Measurements from ENCODE around the gene BCL6. TPM values are rescaled to one million over a fixed set of nuclear protein-coding genes. Genes with fewer than 3 reads are reported as not detected.

BCL6 gene
- total and polyA plus RNA-seq, 2 of the 8 experiments (the other 6 are each of a cell fraction or from before 2014, with no cell fraction given) = 5.7 to 10.4 TPM

DNA sequence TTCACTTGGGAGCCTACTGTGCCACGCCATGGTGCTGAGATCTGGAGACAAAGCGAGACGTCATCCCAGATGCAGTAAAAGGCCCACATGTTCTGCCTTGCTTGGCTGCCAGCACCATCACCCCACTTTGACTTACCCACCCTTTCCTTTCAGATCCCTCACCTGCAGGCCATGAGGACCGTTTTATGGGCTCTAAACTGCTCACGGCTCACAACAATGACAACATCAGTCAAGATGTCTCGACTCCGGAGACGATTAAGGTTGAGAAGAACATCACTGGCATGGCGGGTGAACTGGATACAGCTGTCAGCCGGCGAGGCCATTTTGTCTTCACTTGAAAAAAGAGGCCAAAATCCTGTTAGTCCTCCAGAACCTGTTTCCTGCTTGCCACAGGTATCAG, 11.9 kb downstream of the BCL6 start:
- Histone ChIP-seq H3K56ac (replicated peaks; ENCODE audit: insufficient read length, low read depth, low read length) (no peak overlapping the region), H3K9ac (replicated peaks in 1 of 4; ENCODE audit: extremely low read depth in 1 of 4, low read depth in 3 of 4, low read length in 3 of 4) (no peak overlapping the region), H3K4me2 (ENCODE audit: insufficient read depth in 1 of 2, low read depth in 2 of 2, low read length in 2 of 2) (no peak overlapping the region), H3K23ac (ENCODE audit: insufficient read length) (no peak overlapping the region), H4K5ac (ENCODE audit: insufficient read length, low read depth, low read length) (no peak overlapping the region), H2BK12ac (ENCODE audit: low read depth, low read length) (no peak overlapping the region), H3K79me2 (ENCODE audit: control insufficient read depth in 1 of 2, insufficient read depth in 2 of 2, low read length in 2 of 2) (no peaks in the 10 kb centered on the region), H3K14ac (ENCODE audit: insufficient read length) (no peak overlapping the region), H3K79me1 (ENCODE audit: low read depth, low read length) (no peaks in the 10 kb centered on the region), H2BK15ac (ENCODE audit: low read length) (no peak overlapping the region), H3K4me3 (ENCODE audit: extremely low read depth in 1 of 4, insufficient read depth in 2 of 4, low read depth in 3 of 4, low read length in 4 of 4) (no peak overlapping the region), H2BK20ac (ENCODE audit: low read length) (no peak overlapping the region), H3K23me2 (ENCODE audit: low read depth, low read length) (peaks cover 8% of the 10 kb centered on the region), H4K20me1 (replicated peaks in 1 of 2; ENCODE audit: control insufficient read depth in 1 of 2, insufficient read depth in 2 of 2, low read length in 2 of 2) (no peaks in the 10 kb centered on the region), H3K27me3 (replicated peaks in 1 of 4; ENCODE audit: control insufficient read depth in 3 of 4, extremely low read depth in 1 of 4, insufficient read depth in 3 of 4, low read length in 3 of 4) (peaks cover 0 to 5% (median 3%) of the 10 kb centered on the region in 4 experiments; a peak in 2 of 7 replicates), H3K36me3 (ENCODE audit: control insufficient read depth in 2 of 4, insufficient read depth in 4 of 4, low read length in 3 of 4) (peaks cover 7 to 38% (median 23%) of the 10 kb centered on the region in 4 experiments; a peak in 7 of 8 replicates), H2BK120ac (replicated peaks; ENCODE audit: low read depth, low read length) (no peak overlapping the region), H2BK5ac (ENCODE audit: low read depth, low read length) (no peak overlapping the region), H3K18ac (ENCODE audit: extremely low read depth, low read length) (no peak overlapping the region), H2AK5ac (ENCODE audit: low read depth, low read length) (no peak overlapping the region), H4K91ac (replicated peaks; ENCODE audit: insufficient read length, low read length) (no peak overlapping the region), H3K27ac (ENCODE audit: low read depth, low read length) (no peak overlapping the region), H4K8ac (ENCODE audit: extremely low read depth, insufficient read depth, low read length) (no peak overlapping the region), H3K4me1 (replicated peaks in 1 of 4; ENCODE audit: control insufficient read depth in 3 of 4, insufficient read depth in 4 of 4, low read length in 3 of 4) (peaks cover 0 to 9% (median 1%) of the 10 kb centered on the region in 4 experiments; a peak in 4 of 7 replicates), H3K4ac (replicated peaks; ENCODE audit: insufficient read length, low read depth, low read length) (no peak overlapping the region), H2AFZ (ENCODE audit: low read length) (no peak overlapping the region), H3K9me3 (ENCODE audit: insufficient read depth in 2 of 2, low read depth in 1 of 2, low read length in 1 of 2) (no peaks in the 10 kb centered on the region)
- 94% methylated on average over 11 of the region's 11 CpGs; no CpG with 5 or more reads in 1 of the 2 experiments for WGBS, 2 experiments (ENCODE audit: extremely low coverage in 1 of 2, insufficient coverage in 1 of 2, insufficient read length in 1 of 2, insufficient replicate concordance in 2 of 2, low coverage in 1 of 2, low lambda C conversion rate in 2 of 2, missing lambda C conversion rate in 1 of 2)
- ChIA-PET POLR2A (ENCODE audit: partially characterized antibody) (no interaction called here), CTCF (ENCODE audit: partially characterized antibody) (interaction anchor here (0.9 to 3.6 kb wide), 4 partner anchors 9 to 1221 kb away, joined by 3 to 13 read pairs (median 4); no protein-coding TSS in a partner anchor)
- DNase-seq (ENCODE audit: low read depth in 1 of 2, low spot score in 2 of 2) (no peak), FAIRE-seq (no peak)
- TF ChIP-seq CTBP2 (IDR thresholded peaks at IDR 0.05; ENCODE audit: borderline replicate concordance, insufficient read depth, insufficient read length, low read length) (no peak), RFX5 (IDR thresholded peaks at IDR 0.05; ENCODE audit: borderline replicate concordance, low read depth, low read length) (no peak), CHD2 (IDR thresholded peaks at IDR 0.05; ENCODE audit: low read length) (no peak), HDAC2 (IDR thresholded peaks at IDR 0.05; ENCODE audit: borderline replicate concordance in 1 of 2, low read depth in 2 of 2, low read length in 2 of 2) (no peak), POU5F1 (IDR thresholded peaks at IDR 0.05; ENCODE audit: low read depth, low read length) (no peak), NRF1 (IDR thresholded peaks at IDR 0.05; ENCODE audit: low read depth, low read length) (no peak), CBX8 (IDR thresholded peaks at IDR 0.05; ENCODE audit: borderline replicate concordance, low read depth, low read length) (no peak), CREB1 (IDR thresholded peaks at IDR 0.05) (no peak), SP4 (IDR thresholded peaks at IDR 0.05; ENCODE audit: low read length) (no peak)
